Breast epithelium (tissue), 3 donors: ENCODE data around the gene RADIL.
A peak's percentile ranks its signal among the peaks of the same experiment; 100 is the strongest.

ENCODE experiments used
- CTCF ChIP-seq, 3 donors: fragments of 450-650 bp; IDR thresholded peaks; one replicate each; pipeline ENCODE4 v1.5.1; 2016 to 2017; ENCODE audit warnings: antibody characterized with exemption in 3 of 3, mild to moderate bottlenecking in 3 of 3, moderate library complexity in 3 of 3
- POLR2A ChIP-seq: fragments of 450-650 bp; IDR thresholded peaks from one replicate; pipeline ENCODE4 v1.6.1; 2016; ENCODE audit warnings: antibody characterized with exemption, mild to moderate bottlenecking, moderate library complexity
- POLR2AphosphoS5 ChIP-seq, 3 donors: sonication (generic); formaldehyde crosslinking; IDR thresholded peaks; one replicate each; pipeline ENCODE4 v1.6.1; 2017; ENCODE audit warnings: antibody characterized with exemption in 3 of 3

DNA sequence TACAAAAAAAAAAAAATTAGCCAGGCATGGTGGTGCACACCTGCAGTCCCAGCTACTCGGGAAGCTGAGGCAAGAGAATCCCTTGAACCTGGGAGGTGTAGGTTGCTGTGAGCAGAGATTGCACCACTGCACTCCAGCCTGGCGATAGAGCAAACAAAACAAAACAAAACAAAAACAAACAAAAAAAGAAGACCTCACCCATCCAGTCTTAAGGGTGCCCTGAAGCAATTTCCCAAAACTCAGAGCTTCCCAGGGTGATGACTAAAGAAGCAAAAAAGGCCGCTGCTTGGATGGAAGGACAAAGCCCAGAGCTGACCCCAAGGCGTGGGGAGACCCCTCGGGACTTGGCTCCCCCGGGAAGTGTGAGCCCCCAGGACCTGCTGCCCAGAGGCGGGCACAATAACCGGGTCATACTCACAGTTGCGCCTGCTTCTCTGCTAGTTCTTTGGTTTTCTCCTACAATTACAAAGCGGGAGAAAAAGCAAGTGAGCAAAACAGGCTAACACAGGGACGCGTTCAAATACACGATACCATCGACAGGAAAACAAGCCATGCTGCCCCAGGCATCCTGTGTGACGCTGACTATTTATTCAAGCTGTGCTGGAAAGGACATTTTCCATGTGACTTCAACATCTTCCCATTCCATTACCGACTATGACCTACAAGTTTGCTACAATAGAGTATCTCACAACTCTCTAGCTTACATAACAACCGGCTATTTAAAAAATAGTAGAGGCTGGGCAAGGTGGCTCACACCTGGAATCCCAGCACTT is 51.6 kb downstream of the RADIL start:
- TF ChIP-seq POLR2A (no peak), CTCF (IDR thresholded peaks at IDR 0.05) (no peak), POLR2AphosphoS5 (IDR thresholded peaks at IDR 0.05) (peak in 2 of 3 donors; percentile 16 to 66)
